Thyroid gland (tissue), 4 donors: ENCODE results near the gene NKAIN4. TPM values are rescaled to one million over a fixed set of nuclear protein-coding genes. Genes with fewer than 3 reads are reported as not detected.

Experiments
- DNase-seq, 2 donors: peaks; one replicate each; pipeline ENCODE4 v3.0.0-alpha.2; 2019
- H3K27ac ChIP-seq, 3 donors: fragments of 200-600 bp; sonication (generic); 1 replicate in 2 of 3; 2 replicates in 1 of 3; pipeline ENCODE4 v1.5.1; 2016 to 2019; ENCODE audit warnings: mild to moderate bottlenecking in 1 of 3, moderate library complexity in 1 of 3
- H3K27me3 ChIP-seq: fragments of 200-600 bp; sonication (generic); one replicate; pipeline ENCODE4 v1.5.1; 2019
- H3K36me3 ChIP-seq, 2 donors: fragments of 200-600 bp; sonication (generic); one replicate each; pipeline ENCODE4 v1.5.1; 2016 to 2019
- H3K4me1 ChIP-seq, 2 donors: fragments of 200-600 bp; sonication (generic); one replicate each; pipeline ENCODE4 v1.5.1; 2017 to 2019
- H3K4me3 ChIP-seq, 3 donors: fragments of 200-600 bp; sonication (generic); replicated peaks in 1 of 3; 1 replicate in 2 of 3; 2 replicates in 1 of 3; pipeline ENCODE4 v1.5.1; 2016; ENCODE audit warnings: mild to moderate bottlenecking in 1 of 3
- H3K9me3 ChIP-seq: fragments of 200-600 bp; sonication (generic); one replicate; pipeline ENCODE4 v1.5.1; 2017
- POLR2A ChIP-seq, 2 donors: fragments of 450-650 bp; IDR thresholded peaks; one replicate each; pipeline ENCODE4 v1.6.1; 2017; ENCODE audit warnings: antibody characterized with exemption in 2 of 2, mild to moderate bottlenecking in 2 of 2, moderate library complexity in 1 of 2
- WGBS, 2 donors: methylation state at CpG; one replicate each; pipeline ENCODE4 v1.1.5; 2017; 5-methylcytosine and 5-hydroxymethylcytosine counted together
- intact Hi-C: fragments of 100-400 bp; cut with DNase I; formaldehyde crosslinking; loops from one replicate; pipeline ENCODE4 v1.15.1; 2023
- total RNA-seq, 4 donors: library from RNA; depleted of rRNA; stranded (reverse); fragments of >200 nt; gene quantifications; one replicate each; pipeline ENCODE4 v1.2.3, GENCODE V29; 2016
- TF ChIP-seq, protein P1 (sequence below), 6 experiments: fragments of 200-600 bp in 3 of 6; fragments of 450-650 bp in 3 of 6; sonication (generic) in 3 of 6; IDR thresholded peaks; one replicate each; pipeline ENCODE4 v1.5.1; 2016 to 2019; ENCODE audit warnings: antibody characterized with exemption in 6 of 6, mild to moderate bottlenecking in 2 of 6, inconsistent platforms in 1 of 6, moderate library complexity in 1 of 6

Gene NKAIN4
- total RNA-seq, 4 donors from 2014 or later = 0.45 to 5.5 (median 0.67) TPM; not detected in 1

DNA sequence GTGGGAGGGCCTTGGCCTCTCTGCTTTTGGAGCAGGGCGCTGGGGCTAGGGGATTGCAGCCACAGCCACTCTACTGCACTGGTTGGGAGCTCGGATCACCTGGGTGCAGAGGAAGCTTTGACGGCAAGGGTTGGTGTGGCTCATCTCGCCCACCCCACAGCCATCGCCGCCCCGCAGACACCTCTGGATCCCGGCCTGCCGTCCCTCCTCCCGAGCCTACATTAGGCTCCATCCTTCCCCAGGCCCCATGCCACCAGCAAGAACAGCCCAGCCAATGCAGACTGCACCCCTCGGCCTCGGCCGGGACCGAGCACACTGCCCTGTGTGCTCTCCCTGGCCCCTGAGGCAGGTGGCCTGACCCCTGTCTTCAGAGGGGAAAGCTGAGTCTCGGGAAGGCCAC is 6.3 kb upstream of the NKAIN4 start:
- peaks cover 12 to 31% of the 10 kb centered on the region in 2 donors for H3K4me1 ChIP-seq
- no peaks in the 10 kb centered on the region for H3K9me3 ChIP-seq
- H3K27me3 ChIP-seq = no peaks in the 10 kb centered on the region
- H3K36me3 ChIP-seq = no peaks in the 10 kb centered on the region
- intact Hi-C loops = no loop called here
- no peak for DNase-seq
- H3K4me3 ChIP-seq = no peak overlapping the region
- TF ChIP-seq, protein P1, sequence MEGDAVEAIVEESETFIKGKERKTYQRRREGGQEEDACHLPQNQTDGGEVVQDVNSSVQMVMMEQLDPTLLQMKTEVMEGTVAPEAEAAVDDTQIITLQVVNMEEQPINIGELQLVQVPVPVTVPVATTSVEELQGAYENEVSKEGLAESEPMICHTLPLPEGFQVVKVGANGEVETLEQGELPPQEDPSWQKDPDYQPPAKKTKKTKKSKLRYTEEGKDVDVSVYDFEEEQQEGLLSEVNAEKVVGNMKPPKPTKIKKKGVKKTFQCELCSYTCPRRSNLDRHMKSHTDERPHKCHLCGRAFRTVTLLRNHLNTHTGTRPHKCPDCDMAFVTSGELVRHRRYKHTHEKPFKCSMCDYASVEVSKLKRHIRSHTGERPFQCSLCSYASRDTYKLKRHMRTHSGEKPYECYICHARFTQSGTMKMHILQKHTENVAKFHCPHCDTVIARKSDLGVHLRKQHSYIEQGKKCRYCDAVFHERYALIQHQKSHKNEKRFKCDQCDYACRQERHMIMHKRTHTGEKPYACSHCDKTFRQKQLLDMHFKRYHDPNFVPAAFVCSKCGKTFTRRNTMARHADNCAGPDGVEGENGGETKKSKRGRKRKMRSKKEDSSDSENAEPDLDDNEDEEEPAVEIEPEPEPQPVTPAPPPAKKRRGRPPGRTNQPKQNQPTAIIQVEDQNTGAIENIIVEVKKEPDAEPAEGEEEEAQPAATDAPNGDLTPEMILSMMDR (IDR thresholded peaks at IDR 0.05) = no peak
- no peak for TF ChIP-seq POLR2A (IDR thresholded peaks at IDR 0.05)
- 89 to 94% methylated on average over 8 to 10 of the region's 15 CpGs for WGBS, 2 donors
- no peak overlapping the region for H3K27ac ChIP-seq

DNA sequence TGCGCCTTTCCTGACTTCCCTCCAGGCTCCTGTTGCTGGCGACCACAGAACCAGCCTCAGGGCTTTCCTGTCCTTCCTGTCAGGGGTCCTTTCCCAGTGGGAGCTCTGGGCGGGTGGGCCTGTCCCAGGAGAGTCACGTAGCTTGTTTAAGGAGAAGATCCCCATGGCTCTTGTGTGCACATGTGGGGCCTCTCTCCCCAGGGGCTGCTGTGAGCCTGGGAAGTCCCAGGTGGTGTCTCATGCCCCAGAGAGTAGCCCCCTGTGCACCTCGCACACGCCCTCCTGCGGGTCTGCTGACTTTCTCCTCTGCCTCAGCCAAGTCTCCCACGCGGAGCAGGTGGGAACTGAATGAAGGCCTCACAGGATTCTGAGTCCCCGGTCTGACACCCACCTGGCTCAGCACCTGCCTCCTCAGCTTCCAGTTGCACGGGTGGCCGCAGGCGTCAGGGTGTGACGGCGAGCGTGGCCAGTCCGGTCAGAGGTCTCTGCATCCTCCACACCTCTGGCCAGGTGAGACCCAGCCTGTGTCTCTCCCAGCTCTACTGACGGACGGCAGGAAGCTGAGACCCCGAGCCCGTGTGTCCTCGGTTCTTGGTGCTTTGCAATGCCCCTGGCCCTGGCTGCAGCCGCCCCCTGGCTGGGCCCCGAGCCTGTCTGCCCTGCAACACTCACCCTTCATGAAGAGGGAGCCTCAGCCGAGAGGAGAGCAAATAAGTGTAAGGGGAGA is 5.6 kb upstream of the NKAIN4 start:
- no peak for TF ChIP-seq POLR2A (IDR thresholded peaks at IDR 0.05)
- TF ChIP-seq, protein P1 (IDR thresholded peaks at IDR 0.05) = no peak
- no peaks in the 10 kb centered on the region for H3K36me3 ChIP-seq
- no peak overlapping the region for H3K27ac ChIP-seq
- DNase-seq = no peak
- 76 to 79% methylated on average over 7 to 24 of the region's 25 CpGs for WGBS, 2 donors
- peaks cover 6 to 25% of the 10 kb centered on the region in 2 donors for H3K4me1 ChIP-seq
- intact Hi-C loops = no loop called here
- no peaks in the 10 kb centered on the region for H3K27me3 ChIP-seq
- H3K9me3 ChIP-seq = no peaks in the 10 kb centered on the region
- H3K4me3 ChIP-seq = no peak overlapping the region

DNA sequence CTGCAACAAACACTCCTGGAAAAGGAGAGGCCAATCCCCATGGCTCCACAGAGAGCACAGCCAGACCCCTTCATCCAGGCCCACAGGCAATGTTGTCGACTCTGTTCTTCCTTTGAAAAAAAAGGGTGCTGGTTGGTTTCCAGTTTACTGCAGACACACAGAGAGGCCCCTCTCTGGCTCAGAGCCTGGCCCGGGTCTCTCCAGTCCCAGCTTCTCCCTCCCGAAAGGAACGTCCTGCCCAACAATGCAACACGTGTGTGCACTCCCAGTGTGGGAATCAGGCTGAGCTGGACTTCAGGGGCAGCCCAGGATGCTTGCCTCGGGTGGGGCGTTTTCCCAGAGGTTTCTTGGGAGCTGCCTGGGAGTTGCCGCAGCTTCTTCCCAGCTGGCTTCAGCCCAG is 4.5 kb upstream of the NKAIN4 start:
- WGBS, 2 donors = 24 to 37% methylated on average over 7 to 8 of the region's 8 CpGs
- TF ChIP-seq, protein P1 (IDR thresholded peaks at IDR 0.05) = no peak
- TF ChIP-seq POLR2A (IDR thresholded peaks at IDR 0.05) = no peak
- Histone ChIP-seq H3K36me3 (no peaks in the 10 kb centered on the region), H3K27me3 (peaks cover 7% of the 10 kb centered on the region), H3K9me3 (no peaks in the 10 kb centered on the region), H3K27ac (no peak overlapping the region), H3K4me3 (no peak overlapping the region), H3K4me1 (peaks cover 10 to 25% of the 10 kb centered on the region in 2 donors)
- no peak for DNase-seq
- intact Hi-C loops = no loop called here

DNA sequence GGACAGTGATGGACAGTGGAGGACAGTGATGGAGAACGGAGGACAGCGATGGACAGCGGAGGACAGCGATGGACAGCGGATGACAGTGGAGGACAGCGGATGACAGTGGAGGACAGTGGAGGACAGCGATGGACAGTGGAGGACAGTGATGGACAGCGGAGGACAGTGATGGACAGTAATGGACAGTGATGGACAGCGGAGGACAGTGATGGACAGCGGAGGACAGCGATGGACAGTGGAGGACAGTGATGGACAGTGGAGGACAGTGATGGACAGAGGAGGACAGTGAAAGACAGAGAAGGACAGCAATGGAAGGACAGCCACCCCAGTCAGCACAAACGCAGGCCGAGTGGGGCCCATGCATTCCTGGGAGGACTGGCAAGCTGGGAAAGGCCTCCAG is 3.4 kb upstream of the NKAIN4 start:
- DNase-seq = no peak
- Histone ChIP-seq H3K9me3 (no peaks in the 10 kb centered on the region), H3K27ac (no peak overlapping the region), H3K36me3 (no peaks in the 10 kb centered on the region), H3K4me1 (peaks cover 14 to 32% of the 10 kb centered on the region in 2 donors), H3K27me3 (peaks cover 7% of the 10 kb centered on the region), H3K4me3 (no peak overlapping the region)
- WGBS, 2 donors = 88 to 90% methylated on average over 13 of the region's 13 CpGs
- no peak for TF ChIP-seq POLR2A (IDR thresholded peaks at IDR 0.05)
- TF ChIP-seq, protein P1 (IDR thresholded peaks at IDR 0.05) = no peak
- intact Hi-C loops = no loop called here

DNA sequence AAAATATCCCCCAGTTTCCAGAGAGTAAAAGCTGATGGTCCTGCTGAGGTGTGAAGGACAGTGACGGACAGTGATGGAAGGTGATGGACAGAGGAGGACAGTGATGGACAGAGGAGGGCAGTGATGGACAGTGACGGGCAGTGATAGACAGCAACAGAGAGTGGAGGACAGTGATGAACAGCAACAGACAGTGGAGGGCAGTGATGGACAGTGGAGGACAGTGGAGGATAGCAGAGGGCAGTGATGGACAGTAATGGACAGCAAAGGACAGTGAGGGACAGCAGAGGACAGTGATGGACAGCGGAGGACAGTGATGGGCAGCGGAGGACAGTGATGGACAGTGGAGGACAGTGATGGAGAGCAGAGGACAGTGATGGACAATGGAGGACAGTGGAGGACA is 2.7 kb upstream of the NKAIN4 start:
- no peak overlapping the region for H3K27ac ChIP-seq
- intact Hi-C loops = no loop called here
- H3K9me3 ChIP-seq = no peaks in the 10 kb centered on the region
- 93% methylated on average over 4 of the region's 4 CpGs for WGBS, 2 donors
- H3K4me3 ChIP-seq = no peak overlapping the region
- peaks cover 14 to 30% of the 10 kb centered on the region in 2 donors for H3K4me1 ChIP-seq
- no peaks in the 10 kb centered on the region for H3K36me3 ChIP-seq
- peaks cover 7% of the 10 kb centered on the region for H3K27me3 ChIP-seq
- DNase-seq = no peak
- no peak for TF ChIP-seq POLR2A (IDR thresholded peaks at IDR 0.05)
- TF ChIP-seq, protein P1 (IDR thresholded peaks at IDR 0.05) = no peak
